ENCODE results near the gene FRG2.
"Not testable (repeated sequence)": the region's sequence is repeated elsewhere in the genome, so short reads cannot be mapped to it uniquely, and the experiment has no call there.

DNA sequence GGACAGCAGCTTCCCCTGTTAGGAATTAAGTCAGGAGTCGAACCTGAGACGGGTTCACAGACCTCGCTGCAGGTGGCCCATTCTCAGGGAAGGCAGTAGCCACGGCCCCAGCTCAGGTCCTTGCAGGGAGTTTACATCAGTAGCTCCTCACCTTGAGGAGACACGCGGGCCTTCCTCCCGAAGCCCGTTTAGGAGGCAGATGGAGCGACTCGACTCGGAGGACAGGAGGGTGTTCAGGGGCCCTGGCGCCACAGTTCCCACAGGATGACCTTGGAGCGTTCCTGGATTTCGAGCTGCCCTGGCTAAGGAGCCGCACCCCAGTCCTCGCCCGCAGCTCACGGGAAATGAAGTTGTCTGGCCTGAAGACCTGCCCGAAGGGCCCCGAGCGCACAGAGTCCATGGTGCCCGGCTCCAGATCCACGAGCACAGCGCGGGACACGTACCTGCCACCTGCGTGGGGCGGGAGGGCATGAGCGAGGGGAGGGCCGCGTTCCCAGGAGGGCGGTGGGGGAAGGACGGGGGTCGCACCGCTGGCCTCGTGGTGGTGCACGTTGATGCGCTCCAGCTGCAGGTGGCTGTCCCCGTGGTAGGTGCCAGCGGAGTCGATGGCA lies 43.0 kb downstream of the FRG2 start:
- not testable (repeated sequence) for TF ChIP-seq POLR2A (IDR thresholded peaks at IDR 0.05; ENCODE audit: low read depth); POLR2AphosphoS5 (IDR thresholded peaks at IDR 0.05); EP300 (IDR thresholded peaks at IDR 0.05)
- TF ChIP-seq, protein P1, sequence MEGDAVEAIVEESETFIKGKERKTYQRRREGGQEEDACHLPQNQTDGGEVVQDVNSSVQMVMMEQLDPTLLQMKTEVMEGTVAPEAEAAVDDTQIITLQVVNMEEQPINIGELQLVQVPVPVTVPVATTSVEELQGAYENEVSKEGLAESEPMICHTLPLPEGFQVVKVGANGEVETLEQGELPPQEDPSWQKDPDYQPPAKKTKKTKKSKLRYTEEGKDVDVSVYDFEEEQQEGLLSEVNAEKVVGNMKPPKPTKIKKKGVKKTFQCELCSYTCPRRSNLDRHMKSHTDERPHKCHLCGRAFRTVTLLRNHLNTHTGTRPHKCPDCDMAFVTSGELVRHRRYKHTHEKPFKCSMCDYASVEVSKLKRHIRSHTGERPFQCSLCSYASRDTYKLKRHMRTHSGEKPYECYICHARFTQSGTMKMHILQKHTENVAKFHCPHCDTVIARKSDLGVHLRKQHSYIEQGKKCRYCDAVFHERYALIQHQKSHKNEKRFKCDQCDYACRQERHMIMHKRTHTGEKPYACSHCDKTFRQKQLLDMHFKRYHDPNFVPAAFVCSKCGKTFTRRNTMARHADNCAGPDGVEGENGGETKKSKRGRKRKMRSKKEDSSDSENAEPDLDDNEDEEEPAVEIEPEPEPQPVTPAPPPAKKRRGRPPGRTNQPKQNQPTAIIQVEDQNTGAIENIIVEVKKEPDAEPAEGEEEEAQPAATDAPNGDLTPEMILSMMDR (IDR thresholded peaks at IDR 0.05) = not testable (repeated sequence)

Measured in esophagus muscularis mucosa (tissue), 4 donors.